ENCODE results near the gene HTR6. TPM values are rescaled to one million over a fixed set of nuclear protein-coding genes. Genes with fewer than 3 reads are reported as not detected.
"Not testable (repeated sequence)": the region's sequence is repeated elsewhere in the genome, so short reads cannot be mapped to it uniquely, and the experiment has no call there.

The HTR6 gene
- total RNA-seq, 6 experiments from 2014 or later: not detected

GRCh38 chr1:19635646-19636045, 29.0 kb upstream of the HTR6 start:
- H3K27me3 ChIP-seq: no peaks in the 10 kb centered on the region
- intact Hi-C loops (cut with DNase I): no loop called here
- no peak overlapping the region for H3K27ac ChIP-seq
- no peak for DNase-seq
- H3K36me3 ChIP-seq: no peaks in the 10 kb centered on the region
- no peak for ATAC-seq
- H3K9me3 ChIP-seq: no peaks in the 10 kb centered on the region
- TF ChIP-seq POLR2A (IDR thresholded peaks at IDR 0.05) (no peak), CTCF (IDR thresholded peaks at IDR 0.05) (no peak)
- peaks cover 0 to 7% (median 0%) of the 10 kb centered on the region in 4 donors for H3K4me1 ChIP-seq
- WGBS (ENCODE audit: insufficient coverage, low coverage, low lambda C conversion rate, missing lambda C conversion rate): 89% methylated on average over 4 of the region's 4 CpGs
- no peak overlapping the region for H3K4me3 ChIP-seq

- no peak for DNase-seq
- Histone ChIP-seq H3K27ac (no peak overlapping the region), H3K4me1 (peaks cover 0 to 7% (median 0%) of the 10 kb centered on the region in 4 donors), H3K27me3 (no peaks in the 10 kb centered on the region), H3K36me3 (no peaks in the 10 kb centered on the region), H3K9me3 (no peaks in the 10 kb centered on the region), H3K4me3 (no peak overlapping the region)
- 76% methylated on average over 5 of the region's 5 CpGs for WGBS (ENCODE audit: insufficient coverage, low coverage, low lambda C conversion rate, missing lambda C conversion rate)
- intact Hi-C loops (cut with DNase I): no loop called here
- TF ChIP-seq CTCF (IDR thresholded peaks at IDR 0.05) (no peak), POLR2A (IDR thresholded peaks at IDR 0.05) (no peak)
- no peak for ATAC-seq
Measured at GRCh38 chr1:19636065-19636464, 28.6 kb upstream of the HTR6 start.

- intact Hi-C loops (cut with DNase I); DNase-seq; H3K27ac ChIP-seq; H3K36me3 ChIP-seq; ATAC-seq; H3K4me1 ChIP-seq; H3K27me3 ChIP-seq; H3K4me3 ChIP-seq; H3K9me3 ChIP-seq: not testable (repeated sequence)
- 92% methylated on average over 9 of the region's 10 CpGs for WGBS (ENCODE audit: insufficient coverage, low coverage, low lambda C conversion rate, missing lambda C conversion rate)
Measured at GRCh38 chr1:19636749-19637148, 27.9 kb upstream of the HTR6 start.

- Histone ChIP-seq H3K9me3 (no peaks in the 10 kb centered on the region), H3K4me1 (peaks cover 0 to 7% (median 0%) of the 10 kb centered on the region in 4 donors), H3K27me3 (no peaks in the 10 kb centered on the region), H3K27ac (no peak overlapping the region), H3K36me3 (no peaks in the 10 kb centered on the region), H3K4me3 (no peak overlapping the region)
- intact Hi-C loops (cut with DNase I): no loop called here
- DNase-seq (no peak), ATAC-seq (no peak)
- TF ChIP-seq CTCF (IDR thresholded peaks at IDR 0.05): no peak
- WGBS (ENCODE audit: insufficient coverage, low coverage, low lambda C conversion rate, missing lambda C conversion rate): 61% methylated on average over 6 of the region's 10 CpGs
Measured at GRCh38 chr1:19637606-19638005, 27.1 kb upstream of the HTR6 start.

- H3K9me3 ChIP-seq; H3K27ac ChIP-seq; H3K4me1 ChIP-seq; H3K27me3 ChIP-seq; intact Hi-C loops (cut with DNase I); ATAC-seq; DNase-seq; H3K4me3 ChIP-seq; H3K36me3 ChIP-seq: not testable (repeated sequence)
- 64% methylated on average over 6 of the region's 10 CpGs for WGBS (ENCODE audit: insufficient coverage, low coverage, low lambda C conversion rate, missing lambda C conversion rate)
Measured at GRCh38 chr1:19639228-19639627, 25.4 kb upstream of the HTR6 start.

GRCh38 chr1:19639999-19640362, 24.7 kb upstream of the HTR6 start:
- Histone ChIP-seq H3K27ac (no peak overlapping the region), H3K4me1 (peaks cover 0 to 12% (median 0%) of the 10 kb centered on the region in 4 donors)

More at GRCh38 chr1:19639999-19640362, 24.7 kb upstream of the HTR6 start:
- no peak overlapping the region for H3K4me3 ChIP-seq
- no peak for DNase-seq
- no peak for TF ChIP-seq CTCF (IDR thresholded peaks at IDR 0.05)
- no peak for TF ChIP-seq POLR2A (IDR thresholded peaks at IDR 0.05)
- intact Hi-C loops (cut with DNase I): loop anchor here in 1 of 2 donors (10.0 kb wide), 1 partner anchor 155 kb away; the partner anchor contains the start of gene CAPZB
- 49% methylated on average over 3 of the region's 3 CpGs for whole genome bisulfite sequencing (ENCODE audit: insufficient coverage, low coverage, low lambda C conversion rate, missing lambda C conversion rate)
- ATAC-seq: peak in 2 of 4 donors; percentile 23 to 35
- no peaks in the 10 kb centered on the region for H3K36me3 ChIP-seq
- H3K9me3 ChIP-seq: no peaks in the 10 kb centered on the region
- no peaks in the 10 kb centered on the region for H3K27me3 ChIP-seq
